GM04503 (cell line): ENCODE results near the gene TBC1D16.

Experiments used
- DNase-seq: peaks from one replicate; pipeline ENCODE4 v3.0.0-alpha.2; 2012; ENCODE audit warnings: low read depth

TBC1D16 gene

DNA sequence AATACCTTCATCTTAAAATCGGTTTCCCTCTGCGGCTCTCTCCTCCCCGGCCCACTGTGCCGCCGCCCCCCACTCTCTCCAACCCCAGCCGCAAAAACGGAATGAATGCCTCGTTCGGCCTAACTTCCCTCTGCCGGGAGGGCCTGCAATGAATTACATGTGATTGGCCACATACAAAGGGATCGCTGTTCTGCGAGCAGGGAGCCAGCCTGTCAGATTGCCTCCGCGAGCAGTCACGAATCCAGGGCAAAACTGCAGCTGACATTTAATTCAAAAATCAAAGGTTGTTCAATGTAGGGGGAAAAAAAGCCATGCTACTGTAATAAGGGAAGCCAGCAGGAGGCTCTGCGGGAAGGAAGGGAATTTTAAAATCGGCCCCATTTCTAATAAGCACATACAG lies 84.9 kb downstream of the TBC1D16 start:
- no peak for DNase-seq

DNA sequence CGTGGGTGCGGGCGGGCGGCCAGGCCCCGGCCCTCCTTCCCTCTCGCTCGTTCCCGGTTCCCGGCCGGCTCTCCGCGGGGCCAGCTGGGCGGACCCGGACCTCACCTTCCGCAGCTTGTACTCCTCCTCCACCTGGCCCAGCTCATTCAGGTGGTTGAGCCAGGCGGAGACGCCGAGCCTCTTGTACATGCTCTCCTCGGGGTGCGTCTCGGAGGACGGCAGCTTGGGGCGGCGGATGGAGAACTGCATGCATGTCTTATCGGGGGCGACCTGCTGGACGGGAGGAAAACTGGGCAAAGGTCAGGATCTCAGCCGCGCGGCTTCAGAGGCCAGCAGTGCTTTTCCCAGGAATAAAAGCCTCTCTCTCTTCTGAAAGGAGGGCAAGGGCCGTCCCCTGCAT lies 85.4 kb downstream of the TBC1D16 start:
- DNase-seq: no peak

DNA sequence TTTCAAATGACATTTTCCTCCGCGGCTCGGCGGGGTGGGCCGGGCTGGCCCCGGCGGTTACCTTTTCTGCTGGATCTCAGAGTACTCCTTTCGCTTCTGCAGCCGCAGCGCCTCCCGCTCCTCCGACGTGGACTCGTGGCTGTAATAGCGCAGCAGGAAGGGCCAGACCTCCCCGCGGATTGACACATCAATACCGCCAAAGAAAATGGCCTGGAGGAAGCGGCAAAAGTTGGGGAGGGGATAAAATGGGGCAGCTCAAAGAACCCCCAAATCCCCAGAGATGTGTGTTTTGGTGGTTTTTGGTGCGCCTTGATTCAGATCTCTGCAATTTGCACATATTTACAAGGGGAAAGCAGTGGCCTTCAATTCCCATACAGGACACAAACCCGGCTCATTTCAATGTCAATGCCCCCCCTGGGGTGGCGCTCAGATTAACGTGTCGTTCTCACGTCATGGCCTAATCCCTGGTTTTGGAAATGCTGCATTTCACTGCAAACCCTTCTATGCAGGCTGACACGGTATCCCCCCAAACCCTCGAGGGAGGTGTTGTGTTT lies 85.9 kb downstream of the TBC1D16 start:
- DNase-seq: no peak

DNA sequence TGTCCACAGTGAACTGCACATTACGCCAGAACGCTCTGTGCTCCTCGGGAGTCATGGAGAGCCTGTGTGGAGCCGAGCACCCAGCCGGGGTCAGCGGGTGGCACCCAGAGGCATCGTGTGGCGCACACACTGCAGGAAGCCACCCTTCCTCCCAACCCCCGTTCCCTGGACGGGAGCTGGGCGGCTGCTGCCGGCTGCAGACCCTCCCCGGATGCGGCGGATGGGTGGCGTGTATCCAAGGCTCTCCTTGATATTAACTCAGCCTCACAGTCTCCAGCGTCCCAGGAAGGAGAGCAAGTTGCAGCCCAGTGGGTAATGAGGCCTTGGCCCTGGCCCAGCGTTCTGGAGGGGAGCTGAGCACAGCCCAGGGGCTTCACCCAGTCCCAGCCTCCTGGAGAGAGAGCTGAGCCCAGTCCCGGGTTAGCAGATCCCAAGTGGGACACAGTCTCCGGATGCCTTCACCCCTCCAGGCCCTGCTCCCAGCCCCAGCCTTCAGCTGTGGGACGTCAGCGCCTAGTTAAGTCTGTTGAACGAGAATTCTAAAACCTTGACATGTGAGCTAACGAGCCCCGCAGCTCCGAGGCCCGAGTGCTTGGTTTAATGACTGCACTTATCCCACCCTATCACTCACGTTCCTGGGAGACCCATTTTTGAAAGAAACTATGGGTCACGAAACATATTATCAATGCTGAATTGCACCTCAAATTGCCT lies 86.6 kb downstream of the TBC1D16 start:
- no peak for DNase-seq

DNA sequence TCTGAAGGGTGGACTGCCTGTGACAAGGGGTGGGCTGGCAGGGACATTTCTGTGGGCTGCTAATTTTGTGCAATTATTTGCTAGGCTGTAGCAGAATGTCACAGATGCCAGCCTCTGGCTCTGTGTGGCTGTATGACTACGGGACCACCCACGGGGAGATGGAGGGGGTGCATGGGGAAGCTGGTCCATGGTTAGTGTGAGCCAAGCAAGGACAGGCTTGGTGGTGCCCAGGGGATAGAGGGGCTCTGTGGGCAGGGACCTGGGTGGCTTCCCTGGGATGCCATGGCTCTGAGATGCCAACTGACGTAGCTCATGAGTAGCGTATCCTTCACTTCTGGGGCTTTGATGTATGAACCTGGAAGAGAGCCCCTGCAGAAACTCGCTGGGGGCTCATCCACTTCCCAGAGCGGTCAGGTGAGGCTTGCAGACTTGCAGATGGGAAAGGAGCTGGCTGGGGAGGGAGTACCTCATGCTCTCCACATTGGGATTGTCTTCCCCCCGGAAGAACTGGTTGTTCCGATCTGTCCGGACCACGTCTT lies 87.2 kb downstream of the TBC1D16 start:
- no peak for DNase-seq

DNA sequence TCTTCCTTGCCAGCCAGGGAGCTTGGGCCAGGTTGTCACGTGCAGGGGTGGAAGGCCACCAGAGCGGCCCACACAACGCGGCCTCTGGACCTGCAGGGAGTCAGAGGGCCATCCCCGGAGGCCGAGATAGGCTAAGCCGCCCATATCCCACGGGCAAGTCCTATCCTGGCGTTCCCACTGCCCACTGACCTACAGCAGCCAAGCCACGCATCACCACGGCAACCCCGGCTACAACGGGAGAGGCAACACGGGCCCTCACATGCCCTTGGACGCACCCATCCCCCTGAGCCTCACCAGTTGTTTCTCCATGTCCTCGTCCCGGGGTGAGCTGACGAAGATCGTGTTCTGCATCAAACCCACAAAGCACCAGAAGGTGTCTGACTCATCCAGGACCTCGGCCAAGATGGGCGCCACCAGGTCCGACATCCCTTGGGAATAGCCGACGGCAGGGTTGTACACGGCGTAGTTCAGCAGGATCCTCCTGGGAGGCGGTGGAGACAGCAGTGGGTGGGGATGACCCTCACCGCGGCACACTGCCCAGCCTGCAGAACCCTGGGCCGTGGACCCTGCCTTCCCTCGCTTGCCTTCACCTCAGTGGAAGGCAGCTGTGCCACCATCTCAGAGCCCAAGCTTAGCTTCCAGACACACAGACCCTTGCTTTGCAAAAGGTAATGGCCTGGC lies 88.2 kb downstream of the TBC1D16 start:
- no peak for DNase-seq

DNA sequence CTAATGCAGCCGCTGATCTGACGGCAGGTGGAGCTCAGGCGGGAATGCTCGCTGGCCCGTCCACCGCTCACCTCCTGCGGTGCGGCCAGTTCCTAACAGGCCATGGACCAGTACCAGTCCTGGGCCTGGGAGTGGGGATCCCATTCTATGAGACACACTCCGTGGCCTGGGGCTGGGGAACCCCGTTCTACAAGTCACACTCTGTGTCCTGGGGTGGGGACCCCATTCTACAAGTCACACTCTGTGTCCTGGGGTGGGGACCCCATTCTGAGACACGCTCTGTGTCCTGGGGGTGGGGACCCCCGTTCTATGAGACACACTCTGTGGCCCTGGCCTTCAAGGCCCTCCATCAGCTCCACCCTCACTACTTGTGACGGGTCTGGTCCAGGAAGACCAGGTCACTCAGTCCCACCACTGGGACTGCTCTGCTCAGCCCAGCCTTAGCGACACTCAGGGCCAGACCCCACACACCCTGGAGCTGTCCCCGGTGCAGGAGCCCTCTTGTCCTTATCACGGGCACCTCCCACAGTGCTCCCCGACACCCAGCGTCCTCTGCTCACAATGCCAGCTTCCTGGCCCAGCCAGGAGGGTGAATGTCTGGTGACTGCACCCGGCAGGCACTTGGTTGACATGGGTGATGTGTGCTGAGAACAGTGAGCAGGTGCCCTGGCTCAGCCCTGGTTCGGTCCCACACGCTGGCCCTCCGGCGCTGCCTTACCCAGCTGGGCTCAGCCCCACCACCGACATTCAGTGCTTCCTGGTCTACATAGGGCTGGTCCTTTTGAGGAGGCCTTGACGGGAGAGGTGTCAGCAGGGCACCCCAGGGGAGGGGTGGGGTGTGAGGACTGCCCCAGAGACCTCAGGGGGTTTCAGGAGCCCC lies 89.1 kb downstream of the TBC1D16 start:
- no peak for DNase-seq

DNA sequence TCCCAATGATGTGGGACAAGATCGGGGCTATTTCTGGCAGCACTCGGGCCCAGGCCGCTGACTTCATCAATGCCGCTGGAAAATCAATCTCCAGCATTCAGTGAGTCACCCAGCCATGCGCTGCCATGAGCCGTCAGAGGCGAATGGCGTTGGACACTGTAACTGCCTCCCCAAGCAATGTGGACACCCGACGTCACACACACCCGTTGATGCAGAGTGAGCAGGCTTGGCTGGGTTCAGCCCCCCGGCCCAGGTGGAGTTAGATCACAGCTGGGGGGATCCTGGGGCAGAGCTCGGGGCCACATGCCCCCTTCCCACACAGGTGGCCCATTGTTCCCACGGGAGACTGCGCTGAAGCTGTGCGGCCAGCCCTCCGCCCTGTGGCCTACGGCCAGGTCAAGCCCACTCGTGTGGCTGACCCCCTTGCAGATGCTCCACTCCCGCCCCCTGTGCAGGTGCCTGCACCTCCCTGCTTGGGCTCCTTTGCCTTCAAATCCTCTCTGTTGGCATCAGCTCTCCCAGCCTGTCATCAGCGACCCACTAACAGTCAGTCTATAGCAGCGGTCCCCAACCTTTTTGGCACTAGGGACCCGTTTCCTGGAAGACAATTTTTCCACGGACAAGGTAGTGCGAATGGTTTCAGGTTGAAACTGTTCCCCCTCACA lies 89.9 kb downstream of the TBC1D16 start:
- no peak for DNase-seq

DNA sequence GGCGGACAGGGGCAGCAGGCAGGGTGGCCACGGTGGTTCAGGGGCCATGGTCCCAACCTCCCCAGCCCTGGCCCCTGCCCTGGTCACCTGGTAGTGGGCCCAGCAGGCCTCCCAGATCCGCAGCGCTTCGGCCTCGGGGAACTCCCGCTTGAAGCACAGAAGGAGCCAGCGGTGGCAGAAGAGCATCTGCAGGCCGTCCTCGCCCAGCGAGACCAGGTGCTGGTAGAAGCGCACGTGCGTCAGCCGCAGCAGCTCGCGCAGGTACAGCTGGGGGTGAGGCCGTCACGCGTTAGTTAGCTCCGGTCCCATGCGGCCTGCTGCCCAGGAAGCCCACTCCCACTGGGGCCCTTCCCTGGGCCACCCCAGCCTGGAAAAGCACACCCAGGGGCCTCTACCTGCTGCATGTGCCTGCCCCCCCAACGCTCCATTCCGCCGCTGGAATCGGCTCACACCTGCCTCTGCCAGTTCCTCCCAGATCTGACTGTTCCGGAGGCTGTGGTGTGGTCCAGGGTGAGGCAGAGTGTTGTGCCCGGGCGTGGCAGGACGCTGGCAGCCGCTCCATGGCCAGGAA lies 90.8 kb downstream of the TBC1D16 start:
- DNase-seq: no peak

DNA sequence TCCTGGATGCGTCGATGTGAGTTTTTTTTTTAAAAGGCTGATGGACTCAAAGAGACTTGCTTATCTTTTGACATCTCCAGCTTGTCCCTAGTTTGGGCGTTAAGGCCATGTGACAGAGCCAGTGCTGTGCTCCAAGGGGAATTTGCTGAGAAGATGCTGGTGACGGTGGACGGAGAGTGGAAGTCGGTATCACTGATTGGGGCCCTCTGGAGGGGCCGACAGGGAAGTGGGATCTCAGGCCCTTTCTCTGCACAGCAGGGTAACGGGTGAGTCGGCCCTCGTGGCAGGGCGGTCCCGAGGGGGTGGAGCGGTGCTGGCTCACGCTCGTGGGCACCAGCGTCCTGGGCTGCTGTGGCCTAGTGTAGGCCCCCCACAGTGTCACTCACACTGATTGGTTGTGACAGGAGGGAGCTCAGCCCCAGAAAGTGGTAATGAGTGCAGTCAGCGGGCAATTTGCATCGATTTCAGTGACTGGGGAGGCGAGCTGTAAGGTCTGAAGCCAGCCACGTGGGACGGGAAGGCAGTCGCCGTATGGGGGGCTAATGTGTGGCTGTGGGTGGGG lies 91.3 kb downstream of the TBC1D16 start:
- DNase-seq: no peak

DNA sequence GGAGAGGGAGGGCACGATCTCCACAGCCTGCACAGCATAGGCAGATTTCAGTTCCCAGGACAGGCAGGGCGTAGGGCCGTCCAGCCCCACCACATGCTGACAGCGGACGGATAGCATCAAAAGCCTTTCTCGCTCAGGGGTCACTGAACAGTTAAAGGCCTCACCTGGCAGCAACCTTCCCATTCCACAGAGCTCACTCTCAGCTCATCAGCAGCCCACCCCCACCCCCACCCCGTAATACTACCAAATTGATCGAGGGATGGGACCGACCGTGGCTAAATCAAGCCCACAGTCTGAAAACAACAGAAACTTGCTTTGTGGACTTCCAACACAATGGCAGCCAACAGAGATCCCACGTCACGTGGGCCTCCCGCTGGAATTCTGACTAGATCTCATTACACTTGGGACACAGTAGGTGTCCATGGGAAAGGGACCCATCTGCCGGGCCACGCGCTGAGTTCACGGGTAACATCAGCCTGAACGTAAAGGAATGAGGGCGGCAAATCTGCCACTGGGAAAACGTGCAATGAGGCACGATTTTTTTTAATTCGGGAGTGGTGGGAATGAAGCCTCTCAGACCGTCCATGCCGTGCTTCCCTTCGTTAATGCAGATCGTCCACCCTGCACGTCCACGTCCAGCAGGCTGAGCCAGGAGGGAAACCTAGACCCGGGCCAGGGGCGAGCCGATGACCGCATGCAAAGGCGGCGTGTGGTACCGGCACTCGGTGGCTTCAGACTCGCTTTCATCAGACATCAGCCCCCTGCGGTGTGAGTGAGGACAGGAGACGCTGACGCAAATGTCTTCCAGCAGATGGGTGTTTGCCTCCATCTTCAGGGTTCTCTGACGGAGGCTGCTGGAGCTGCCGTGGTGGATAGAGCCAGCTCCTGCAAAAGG lies 92.1 kb downstream of the TBC1D16 start:
- no peak for DNase-seq

DNA sequence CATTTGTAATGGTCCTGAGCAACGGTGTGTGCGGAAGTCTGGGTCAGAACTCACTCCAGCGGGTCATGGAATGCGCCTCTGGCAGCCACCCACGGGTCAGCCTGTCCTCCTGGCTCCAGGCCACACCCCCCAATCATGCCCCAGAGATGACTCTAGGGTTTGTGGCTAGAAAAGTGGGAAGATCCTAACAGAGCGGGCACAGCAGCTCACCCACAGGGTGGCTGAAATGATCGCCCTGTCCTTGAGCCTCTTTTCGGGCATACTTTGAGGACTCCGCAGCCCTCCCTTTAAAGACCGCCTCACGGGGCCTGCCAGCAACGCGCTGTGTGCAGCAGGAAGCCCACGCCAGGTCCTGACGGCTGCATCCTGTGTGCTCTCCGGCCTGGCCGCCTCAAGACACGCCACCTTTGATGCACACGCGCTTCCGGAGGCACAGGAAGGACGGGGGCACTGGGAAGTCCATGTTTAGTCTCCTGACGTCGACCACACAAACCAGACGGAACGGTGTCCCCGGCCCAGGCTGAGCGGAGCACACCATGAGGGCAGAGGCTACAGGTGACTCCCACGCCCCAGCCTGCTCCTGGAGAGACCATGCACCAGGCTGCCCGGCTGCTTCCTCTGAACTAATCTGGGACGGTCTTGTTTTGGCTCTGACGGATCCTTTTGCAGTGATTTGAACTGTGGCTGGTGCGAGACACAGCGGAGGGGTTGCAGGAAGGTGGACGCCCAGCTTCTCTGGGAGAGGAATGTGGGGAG lies 92.9 kb downstream of the TBC1D16 start:
- no peak for DNase-seq

DNA sequence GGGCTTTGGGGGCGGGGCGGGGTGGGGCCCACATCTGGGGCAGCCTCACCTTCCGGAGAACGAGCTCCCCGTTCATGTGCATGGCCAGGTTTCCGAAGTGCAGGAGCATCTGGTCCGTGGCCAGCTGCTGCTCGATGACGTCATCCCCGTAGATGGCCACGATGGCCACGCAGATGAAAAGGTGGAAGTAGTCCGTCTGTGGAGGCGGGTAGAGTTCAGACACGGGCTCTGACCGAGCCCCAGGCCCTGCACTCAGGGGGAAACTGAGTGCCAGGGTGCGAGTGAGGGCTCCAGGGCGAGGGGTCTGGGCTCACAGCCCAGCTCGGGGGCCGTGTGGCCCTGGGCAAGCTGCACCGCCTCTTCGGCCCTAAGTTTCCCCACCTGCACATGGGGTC lies 93.7 kb downstream of the TBC1D16 start:
- no peak for DNase-seq

DNA sequence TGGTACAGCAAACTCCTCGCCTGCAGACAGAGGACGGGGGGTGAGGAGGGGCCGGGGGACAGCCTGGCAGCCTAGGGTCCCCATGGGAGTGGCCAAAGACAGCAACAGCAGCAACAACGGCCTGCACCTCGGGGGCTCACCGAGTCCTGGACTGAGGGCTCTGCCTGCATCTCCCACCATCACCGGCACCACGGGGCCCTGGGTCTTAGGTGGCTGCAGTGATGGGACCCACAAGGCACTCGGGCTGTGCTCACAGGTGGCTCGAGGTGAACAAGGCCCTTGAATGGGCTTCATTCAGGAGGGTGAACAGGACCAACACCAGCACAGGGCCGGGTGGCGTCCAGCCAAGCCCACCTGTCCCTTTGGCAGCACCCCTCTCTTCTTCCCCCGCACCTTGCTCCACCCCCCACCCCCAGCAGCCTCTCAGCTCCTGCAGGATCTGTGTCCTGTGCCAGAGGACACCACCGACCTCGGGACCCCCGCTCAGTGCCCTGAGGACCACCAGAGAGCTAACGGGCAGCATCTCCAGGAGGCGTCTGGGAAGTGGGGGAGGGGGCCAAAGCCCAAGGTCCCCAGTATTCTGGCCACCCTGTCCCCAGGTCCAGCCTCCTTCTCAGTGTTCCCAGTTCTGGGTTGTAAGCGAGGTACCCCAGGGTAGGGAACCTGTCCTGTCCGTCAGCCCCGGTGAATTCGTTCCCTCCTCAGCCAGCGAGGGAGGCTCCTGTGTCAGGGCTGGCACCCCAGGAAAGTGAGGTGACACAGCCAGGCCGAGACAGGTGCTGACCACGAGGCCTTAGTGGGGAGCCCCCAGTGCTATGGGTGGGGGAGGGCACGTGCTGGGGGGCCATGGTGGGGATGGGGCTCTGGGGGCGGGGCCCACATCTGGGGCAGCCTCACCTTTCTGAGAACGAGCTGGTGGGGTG lies 94.3 kb downstream of the TBC1D16 start:
- no peak for DNase-seq

DNA sequence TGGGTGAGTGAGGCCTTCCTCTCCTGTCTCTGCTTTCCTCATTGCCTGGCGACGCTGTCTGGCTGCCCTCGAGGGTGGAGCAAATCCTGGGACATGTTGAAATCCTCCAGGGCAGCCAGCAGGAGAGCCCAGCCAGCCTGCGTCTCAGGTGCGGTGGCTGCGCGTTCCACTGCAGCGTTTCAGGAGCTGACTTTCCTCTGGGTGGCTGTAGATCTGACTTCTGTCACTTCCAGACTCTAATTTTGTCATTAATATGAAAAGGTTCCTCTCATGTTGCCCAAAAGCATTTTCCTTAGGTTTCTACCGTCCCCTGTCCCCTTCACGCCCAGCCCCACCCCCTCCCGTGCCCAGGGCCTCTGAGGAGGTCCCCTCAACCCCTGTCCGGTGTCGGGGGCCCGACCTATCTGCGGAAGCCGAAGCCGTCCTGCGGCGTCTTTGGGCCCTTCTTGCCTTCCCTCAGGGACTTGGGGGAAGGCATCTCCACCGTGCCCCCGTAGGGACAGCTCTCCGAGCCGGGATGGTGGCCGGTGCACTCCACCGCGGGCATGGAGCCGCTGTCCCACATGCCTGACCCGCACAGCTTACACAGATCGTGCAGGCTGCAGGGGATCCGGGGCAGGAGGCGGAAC lies 95.1 kb downstream of the TBC1D16 start:
- no peak for DNase-seq

DNA sequence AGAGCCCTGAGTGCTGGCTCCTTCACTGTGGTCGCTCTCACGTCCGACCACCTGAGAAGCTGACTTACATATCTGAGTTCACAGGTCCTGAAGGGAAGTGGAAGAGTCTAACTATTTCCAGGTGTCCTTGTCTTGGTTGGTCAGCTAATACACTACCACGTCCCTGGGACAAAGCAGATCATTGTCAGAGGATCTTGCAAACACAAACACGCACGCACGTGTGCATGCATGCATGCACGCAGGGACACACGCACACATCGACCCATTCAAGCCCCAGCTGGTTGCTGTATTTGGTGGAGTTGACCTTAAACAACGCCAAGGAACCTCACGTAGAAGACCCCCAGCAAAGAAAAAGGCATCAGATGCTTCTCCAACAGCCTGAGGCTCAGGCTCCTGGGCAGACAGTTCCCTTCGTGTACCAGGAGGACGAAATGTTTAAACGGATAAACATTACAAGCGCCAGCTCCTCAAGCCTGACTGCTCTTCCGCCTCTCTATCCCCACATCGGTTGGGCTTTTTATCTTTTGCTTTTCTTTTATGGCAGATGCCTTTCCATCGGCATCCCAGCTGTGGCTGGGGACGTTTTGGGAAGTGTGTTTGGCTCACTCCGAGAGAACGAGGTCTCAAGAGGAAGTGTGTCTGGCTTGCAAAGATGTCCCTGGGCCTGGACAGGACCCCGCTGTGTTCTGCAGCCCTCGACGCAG lies 95.8 kb downstream of the TBC1D16 start:
- DNase-seq: no peak

DNA sequence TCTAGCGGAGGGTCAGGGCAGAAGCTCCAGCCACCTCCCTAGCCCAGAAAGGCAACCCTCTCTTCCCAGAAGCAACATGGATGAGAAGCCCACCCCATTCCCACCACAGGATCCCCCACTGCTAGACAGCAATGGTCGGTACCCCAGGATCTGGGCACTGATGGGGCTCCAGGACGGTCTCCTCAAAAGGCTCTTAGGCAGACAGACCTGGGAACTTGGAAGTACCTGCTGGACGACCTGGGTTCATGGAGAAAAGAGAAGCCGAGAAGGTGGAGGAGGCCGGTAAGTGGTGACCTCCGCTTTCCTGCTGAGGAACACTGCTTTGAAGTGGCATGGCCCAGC lies 96.6 kb downstream of the TBC1D16 start:
- no peak for DNase-seq
